Measurements from ENCODE around the gene TMF1.

The TMF1 gene

DNA sequence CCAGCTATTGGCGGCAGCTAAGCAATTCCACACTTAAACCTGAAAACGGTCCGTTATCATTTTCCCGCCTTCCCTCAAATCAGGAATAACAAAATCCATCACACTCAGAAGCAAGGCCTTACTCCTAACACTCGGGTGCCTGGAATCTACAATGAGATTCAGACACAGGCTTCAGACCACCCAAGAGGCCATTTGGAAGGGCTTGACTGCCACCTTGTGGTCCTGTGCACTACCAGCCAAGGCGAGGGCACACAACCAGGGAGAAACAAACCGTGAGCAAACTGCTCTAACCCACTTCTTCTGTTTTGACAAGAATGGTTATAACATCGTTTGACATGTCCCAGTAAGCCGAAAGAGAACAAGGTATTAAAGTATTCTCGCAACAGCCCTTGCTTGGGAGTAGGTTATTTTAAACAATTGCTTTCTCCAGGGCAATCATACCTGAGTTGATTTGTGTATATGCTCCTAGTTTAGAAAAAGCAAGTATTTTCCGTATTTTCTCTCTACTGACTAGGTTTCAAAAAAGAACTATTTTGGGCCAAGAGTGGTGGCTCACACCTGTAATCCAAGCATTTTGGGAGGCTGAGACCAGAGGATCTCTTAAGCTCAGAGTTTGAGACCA, 79.7 kb downstream of the TMF1 start:
- peak; percentile 35 for DNase-seq

All from NCI-H1092 treated with DMSO at 0.1 percent for 48 hours (cell line).